GM21360 (cell line): ENCODE results near the gene CHRNG.

Source experiments
- ATAC-seq: cut with Tn5 transposase; IDR thresholded peaks from one replicate; pipeline ENCODE4 v1.9.1; 2021; ENCODE audit warnings: mild to moderate bottlenecking, moderate library complexity; ENCODE audit not compliant: unreplicated experiment

Gene CHRNG, protein sequence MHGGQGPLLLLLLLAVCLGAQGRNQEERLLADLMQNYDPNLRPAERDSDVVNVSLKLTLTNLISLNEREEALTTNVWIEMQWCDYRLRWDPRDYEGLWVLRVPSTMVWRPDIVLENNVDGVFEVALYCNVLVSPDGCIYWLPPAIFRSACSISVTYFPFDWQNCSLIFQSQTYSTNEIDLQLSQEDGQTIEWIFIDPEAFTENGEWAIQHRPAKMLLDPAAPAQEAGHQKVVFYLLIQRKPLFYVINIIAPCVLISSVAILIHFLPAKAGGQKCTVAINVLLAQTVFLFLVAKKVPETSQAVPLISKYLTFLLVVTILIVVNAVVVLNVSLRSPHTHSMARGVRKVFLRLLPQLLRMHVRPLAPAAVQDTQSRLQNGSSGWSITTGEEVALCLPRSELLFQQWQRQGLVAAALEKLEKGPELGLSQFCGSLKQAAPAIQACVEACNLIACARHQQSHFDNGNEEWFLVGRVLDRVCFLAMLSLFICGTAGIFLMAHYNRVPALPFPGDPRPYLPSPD

GRCh38 chr2:232539298-232540231, at the start of gene CHRNG:
Gene CHRNG (plus strand): TSS chr2:232539692. CDS start chr2:232539748, 56 bp downstream.
- no peak for ATAC-seq

GRCh38 chr2:232490221-232491138, 49.0 kb upstream of the CHRNG start:
- no peak for ATAC-seq

DNA sequence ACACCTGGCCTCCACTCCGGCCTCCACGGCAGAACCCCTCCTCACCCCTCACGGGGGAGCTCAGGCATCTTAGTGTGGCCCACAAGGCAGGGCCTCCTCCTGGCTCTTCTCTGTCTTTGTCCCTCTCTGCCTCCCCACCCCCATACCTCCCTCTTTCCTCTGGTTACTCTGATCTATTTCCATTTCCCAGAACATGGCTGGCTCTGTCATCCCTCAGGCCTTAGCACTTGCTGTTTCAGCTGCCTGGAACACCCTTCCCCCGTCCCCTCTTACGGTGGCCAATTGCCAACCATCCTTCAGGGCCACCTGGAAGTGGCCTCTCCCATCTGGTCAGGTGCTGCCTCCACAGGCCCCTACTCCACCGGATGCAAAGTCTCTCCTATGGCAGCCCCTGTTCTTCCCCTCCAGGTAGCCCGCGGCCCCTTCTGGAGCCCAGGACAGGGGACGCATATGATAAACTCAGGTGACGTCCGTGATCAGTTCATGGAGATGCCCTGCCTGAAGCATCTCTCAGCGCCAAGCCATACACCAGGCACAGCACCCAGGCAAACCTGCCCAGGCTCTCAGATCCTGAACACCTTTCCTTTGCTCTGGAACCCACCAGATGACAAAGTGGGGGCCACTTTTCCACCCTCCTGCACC, 48.2 kb upstream of the CHRNG start:
- no peak for ATAC-seq

- no peak for ATAC-seq
These were observed 47.1 kb upstream of the CHRNG start for GRCh38 chr2:232492236-232492848.

- ATAC-seq = no peak
These were observed 46.4 kb upstream of the CHRNG start for GRCh38 chr2:232492963-232493700.

DNA sequence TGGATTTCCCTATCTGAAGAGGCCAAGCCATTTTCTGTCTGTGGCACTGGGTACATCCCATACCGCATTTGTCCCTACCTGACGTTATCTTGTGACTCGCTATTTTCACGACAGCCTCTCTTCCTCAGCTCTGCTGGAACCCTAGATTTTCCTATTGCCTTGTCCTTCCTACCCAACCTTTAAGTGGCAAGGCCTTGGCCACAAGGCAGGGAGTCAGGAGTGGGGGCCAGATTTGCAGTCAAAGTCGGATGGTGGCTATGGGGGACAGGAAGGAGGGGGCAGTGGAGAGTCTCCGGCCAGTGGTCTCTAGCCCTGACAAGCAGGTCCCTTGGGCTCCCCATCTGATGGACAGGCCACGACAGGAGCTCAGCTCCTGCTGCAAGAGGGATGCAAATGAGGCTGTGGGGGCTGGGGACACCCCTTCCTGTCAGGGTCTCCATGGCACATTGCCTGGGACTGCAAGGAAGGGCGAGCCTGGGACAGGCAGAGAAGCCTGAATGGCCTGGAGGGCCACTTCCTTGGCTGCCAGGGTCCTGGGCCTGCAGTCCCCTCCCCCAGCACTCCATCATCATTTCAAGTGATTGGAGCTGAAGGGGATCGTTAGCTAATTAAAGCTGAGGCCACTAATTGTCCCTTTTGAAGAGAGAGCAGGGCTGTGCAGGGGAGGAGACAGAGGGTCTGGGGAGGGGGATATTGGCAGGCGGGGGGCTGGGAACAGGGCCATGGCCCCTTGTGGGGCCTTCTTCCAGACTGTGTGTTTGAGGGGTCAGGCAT, 45.6 kb upstream of the CHRNG start:
- no peak for ATAC-seq

- ATAC-seq = no peak
These were observed 45.0 kb upstream of the CHRNG start for GRCh38 chr2:232494542-232494941.

DNA sequence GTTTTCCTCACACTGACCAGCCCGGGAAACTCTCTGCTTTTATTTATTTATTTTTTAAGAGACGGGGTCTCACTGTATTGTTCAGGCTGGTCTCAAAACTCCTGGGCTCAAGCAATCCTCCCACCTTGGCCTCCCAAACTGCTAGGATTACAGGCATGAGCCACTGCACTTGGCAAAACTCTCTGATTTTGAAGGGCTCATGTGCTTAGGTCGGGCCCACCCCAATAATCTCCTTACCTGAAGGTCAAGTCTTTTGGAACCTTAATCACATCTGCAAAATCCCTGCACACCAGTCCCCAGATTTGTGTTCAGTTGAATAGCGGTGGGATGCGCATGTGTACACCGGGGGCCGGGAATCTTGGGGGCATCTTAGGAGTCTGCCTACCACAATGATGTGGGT, 44.2 kb upstream of the CHRNG start:
- no peak for ATAC-seq

GRCh38 chr2:232496501-232497270, 42.8 kb upstream of the CHRNG start:
- no peak for ATAC-seq

GRCh38 chr2:232497348-232497747, 42.1 kb upstream of the CHRNG start:
- ATAC-seq = no peak

GRCh38 chr2:232498452-232498851, 41.0 kb upstream of the CHRNG start:
- no peak for ATAC-seq

DNA sequence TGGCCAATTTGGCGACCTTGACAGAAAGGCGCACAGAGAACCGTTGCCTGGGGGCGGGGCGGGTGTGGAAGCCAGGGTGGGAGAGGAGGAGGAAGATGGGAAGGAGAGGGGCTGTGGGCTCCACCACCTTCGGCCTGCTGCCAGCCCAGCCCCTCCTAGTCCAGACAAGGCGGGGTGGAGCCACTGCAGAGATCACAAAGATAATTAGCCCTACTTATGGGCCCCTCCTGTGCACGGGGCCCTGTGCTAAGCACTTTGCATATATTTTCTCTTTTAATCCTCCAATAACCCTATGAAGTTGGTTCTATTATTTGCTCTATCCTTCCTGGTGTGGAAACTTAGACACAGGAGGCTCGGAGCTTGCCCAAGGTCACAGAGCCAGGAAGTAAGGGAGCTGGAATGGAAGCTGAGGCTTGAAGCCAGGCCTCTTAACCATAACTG, 38.1 kb upstream of the CHRNG start:
- ATAC-seq = no peak

DNA sequence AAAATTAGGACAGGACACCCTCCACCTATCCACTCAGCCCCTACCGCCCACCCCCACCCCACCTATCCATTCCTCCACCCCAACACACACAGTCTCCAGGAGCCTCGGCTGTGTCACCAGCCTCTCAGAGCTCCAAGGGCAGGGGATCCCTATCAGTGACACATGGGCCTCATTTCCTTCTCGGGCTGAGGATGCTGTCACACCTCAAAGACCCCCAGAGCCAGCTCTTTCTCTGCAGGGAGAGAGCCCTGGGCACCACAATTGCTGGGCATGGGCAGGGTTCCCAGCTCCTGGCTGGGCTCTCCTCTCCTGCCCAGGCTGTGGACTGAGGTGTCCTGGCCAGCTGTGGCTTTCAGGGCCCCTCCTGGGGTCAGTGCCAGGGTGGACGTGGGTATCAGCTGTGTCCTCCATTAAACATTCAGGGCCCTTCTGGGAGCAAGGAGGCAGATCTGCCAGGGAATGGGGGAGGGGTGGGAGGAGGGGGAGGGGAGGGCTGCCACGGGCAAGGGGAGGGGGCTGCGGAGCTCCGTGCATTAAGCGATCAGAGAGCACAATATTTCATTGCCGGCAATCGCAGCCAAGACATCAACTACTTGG, 37.6 kb upstream of the CHRNG start:
- ATAC-seq = no peak

DNA sequence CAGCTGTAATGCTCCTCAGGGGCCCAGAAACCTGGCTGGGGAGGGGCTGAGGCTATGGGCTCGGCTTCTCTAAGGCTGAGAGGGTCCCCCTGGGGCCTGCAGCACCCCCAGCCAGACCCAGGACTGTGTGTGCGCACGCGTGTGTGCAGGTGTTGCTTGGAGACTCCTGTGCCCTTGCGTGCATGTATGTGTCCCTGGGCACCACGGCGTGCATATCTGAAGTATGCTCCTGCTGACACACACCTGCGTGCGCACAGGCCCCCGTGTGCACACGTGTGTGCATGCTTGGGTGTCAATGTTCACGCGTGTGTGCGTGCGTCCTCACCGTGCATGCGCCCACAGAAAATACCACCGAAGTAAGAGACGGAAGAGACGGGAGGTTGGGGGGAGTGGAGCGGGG, 37.0 kb upstream of the CHRNG start:
- ATAC-seq = no peak

GRCh38 chr2:232502911-232503808, 36.3 kb upstream of the CHRNG start:
- ATAC-seq = no peak

GRCh38 chr2:232503809-232504323, 35.6 kb upstream of the CHRNG start:
- ATAC-seq = no peak
